ENCODE data around the gene PDE1A. TPM values are rescaled to one million over a fixed set of nuclear protein-coding genes. Genes with fewer than 3 reads are reported as not detected.

The PDE1A gene
- polyA plus RNA-seq, 1 donor: 8.0 TPM

- no peak for DNase-seq (ENCODE audit: low read depth)
Observed at GRCh38 chr2:182133195-182133891, 293.5 kb downstream of the PDE1A start.

DNA sequence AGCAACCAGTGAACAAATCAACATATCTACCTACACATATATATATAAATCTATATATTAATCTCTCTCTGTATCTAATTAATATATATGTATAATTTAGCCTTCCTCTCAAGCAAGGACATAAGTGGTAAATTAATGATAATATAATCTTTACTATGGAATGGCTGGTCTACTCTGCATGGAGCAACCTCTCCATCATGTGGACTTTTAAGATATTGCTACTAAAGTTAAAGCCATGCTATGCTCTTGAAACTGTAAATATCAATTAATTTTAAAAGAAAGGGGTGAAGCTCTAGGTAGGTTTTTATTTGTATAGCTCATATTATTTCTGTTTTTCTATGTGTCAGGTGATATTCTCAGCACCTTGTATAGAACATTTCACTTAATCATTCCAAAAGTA lies 294.2 kb downstream of the PDE1A start:
- no peak for DNase-seq (ENCODE audit: low read depth)

- DNase-seq (ENCODE audit: low read depth): no peak
Observed at GRCh38 chr2:182128821-182129707, 297.8 kb downstream of the PDE1A start.

DNA sequence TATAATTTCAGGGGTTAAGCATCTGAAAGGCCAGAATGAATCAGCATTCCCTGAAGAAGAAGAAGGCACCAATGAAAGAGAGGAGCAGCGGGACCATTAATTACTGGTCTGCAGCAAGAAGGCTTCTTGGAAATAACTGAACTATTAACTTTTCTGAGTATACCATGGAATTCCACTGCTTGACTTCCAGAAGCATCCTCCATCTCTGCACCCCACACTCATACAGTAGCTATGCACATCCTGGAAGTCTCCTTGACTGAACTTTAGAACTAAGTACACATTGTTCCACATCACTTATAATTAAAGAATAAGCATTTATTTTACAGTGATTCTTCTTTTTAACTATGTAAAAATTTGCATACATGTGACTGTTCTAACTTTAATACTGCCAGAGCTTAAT lies 309.6 kb downstream of the PDE1A start:
- DNase-seq (ENCODE audit: low read depth): no peak

GRCh38 chr2:182116774-182117173 lies 310.1 kb downstream of the PDE1A start:
- DNase-seq (ENCODE audit: low read depth): no peak

DNA sequence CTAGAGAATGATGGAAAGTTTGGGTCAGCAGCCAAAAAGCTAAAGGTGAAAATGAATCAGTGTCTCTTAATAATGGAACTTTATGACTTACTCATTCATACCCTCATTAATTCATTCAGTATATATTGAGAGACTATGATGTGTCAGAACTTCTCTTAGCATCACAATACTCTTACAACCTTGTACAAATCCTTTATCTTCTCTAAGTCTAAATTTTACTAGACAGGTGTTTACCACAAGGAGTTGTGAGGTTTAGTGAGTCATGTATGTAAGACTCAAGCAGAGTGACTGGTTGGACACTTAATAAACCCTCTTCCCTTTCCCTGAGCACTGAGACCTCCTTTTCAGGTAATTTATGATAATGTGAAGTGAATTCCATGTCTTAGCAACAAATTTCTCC lies 311.6 kb downstream of the PDE1A start:
- no peak for DNase-seq (ENCODE audit: low read depth)

DNA sequence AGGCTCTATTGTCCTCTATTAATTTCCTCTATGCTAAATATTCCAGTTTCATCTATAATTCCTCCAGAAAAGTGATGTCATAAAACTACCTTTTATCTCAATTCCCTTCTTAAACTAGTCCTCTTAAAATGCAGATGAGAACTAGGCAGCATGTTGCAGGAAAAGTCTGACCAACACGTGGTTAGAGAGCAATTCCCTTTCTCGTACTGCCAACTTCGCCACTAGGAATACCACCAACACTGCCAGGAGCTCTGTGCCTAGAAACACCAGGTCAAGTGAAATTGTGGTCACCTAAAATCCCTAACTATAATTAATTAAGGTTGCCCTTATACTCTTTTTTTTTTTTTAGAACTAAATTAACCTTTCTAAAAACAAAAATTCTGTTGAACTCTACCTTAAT lies 313.5 kb downstream of the PDE1A start:
- no peak for DNase-seq (ENCODE audit: low read depth)

DNA sequence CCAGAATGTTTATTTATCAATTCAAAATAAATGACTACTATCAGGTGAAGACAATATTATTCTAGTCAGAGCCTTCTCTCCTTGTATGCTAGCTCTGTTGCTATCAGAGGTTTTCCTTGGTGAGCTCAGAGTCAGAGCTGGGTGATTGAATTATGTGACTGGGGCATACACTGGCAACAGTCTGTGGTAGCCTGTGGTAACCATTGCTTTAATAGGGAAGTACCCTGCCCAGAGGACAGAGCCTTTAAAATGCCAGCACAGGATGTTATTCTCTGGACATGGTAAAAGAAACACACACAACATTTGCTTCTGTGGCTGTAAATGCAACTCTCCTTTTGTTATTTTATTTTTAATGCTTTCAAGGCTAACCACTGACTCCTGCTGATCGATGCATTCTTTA lies 316.5 kb downstream of the PDE1A start:
- no peak for DNase-seq (ENCODE audit: low read depth)

- DNase-seq (ENCODE audit: low read depth): no peak
Observed at GRCh38 chr2:182103526-182103925, 323.3 kb downstream of the PDE1A start.

GRCh38 chr2:182101263-182101662 lies 325.6 kb downstream of the PDE1A start:
- DNase-seq (ENCODE audit: low read depth): no peak

- DNase-seq (ENCODE audit: low read depth): no peak
Observed at GRCh38 chr2:182098648-182099047, 328.2 kb downstream of the PDE1A start.

DNA sequence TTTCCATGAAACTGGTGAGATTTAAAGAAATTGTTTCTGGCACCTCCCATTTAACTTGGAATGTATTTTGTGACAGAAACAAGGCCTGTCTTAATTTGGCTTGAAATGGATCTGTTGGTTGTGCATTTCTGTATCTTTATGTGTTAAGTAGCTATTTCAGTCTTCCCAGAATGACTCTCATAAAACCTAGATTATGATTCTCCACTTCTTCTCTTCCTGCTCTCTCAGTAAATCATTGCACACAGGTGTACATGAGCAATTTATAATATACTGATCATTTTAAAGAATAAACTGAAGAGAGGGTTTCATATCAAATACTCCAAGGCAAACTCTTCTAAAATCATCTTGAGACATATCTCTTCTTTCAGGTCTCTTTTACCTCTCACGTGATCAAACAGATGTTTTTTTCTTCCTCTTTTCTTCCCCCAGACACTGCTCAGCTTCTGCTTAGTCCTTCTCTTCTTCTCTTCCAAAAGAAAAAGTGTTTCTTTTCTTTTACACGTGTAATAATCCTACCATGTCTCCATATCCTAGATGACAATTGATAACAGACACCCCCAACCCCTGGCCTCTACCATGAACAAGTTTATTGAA lies 329.2 kb downstream of the PDE1A start:
- no peak for DNase-seq (ENCODE audit: low read depth)

DNA sequence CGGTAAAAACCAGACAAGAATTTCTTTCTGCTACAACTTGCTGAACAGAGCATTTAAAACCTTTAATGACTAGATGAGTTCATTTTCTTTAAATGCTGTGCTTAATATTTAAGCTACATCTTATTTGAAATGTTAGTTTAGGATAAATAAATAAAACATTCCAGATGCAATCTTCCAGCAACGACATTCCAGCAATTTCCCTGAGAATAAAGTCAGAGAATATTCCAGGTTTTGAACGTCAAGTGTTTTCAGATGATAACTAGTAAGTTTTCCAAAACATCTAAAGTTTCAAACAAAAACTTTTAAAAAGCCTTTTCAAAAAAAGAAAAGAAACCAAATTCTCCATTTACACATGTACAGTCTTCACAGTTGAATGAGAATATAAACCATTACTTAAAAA lies 336.4 kb downstream of the PDE1A start:
- DNase-seq (ENCODE audit: low read depth): no peak

Data from forelimb muscle (tissue), 1 donor.